ENCODE results near the gene YARS1. TPM values are rescaled to one million over a fixed set of nuclear protein-coding genes. Genes with fewer than 3 reads are reported as not detected.
"Not testable (repeated sequence)": the region's sequence is repeated elsewhere in the genome, so short reads cannot be mapped to it uniquely, and the experiment has no call there.

The YARS1 gene
- total RNA-seq, 1 donor, result 199 TPM

DNA sequence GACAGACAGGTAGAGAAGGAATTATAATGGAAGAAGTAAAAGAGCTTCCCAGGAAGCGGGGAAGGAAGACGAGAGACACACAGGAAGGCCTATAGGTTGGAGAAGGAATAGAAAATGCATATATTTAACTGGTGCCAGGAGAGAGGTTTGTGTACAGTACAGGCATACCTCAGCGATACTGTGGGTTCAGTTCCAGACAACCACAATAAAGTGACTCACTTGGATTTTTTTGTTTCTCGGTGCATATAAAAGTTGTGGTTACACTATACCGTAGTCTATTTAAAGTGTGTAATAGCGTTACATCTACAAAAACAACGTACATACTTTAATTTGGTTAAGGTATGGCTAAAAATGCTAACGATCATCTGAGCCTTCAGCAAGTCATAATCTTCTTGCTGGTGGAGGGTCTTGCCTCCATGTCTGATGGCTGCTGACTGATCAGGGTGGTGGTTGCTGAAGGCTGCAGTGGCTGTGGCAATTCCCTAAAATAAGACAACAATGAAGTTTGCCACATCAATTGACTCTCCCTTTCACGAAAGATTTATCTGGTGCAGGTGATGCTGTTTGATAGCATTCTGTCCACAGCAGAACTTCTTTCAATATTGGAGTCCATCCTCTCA is 16.0 kb downstream of the YARS1 start:
- Histone ChIP-seq H3K79me2 (ENCODE audit: insufficient read depth, low read length) (peaks cover 19% of the 10 kb centered on the region), H3K27ac (ENCODE audit: low read depth, low read length) (no peak overlapping the region), H2AFZ (ENCODE audit: low read length) (no peak overlapping the region), H3K4me3 (ENCODE audit: insufficient read depth, low read length) (no peak overlapping the region), H3K9me3 (ENCODE audit: low read depth, low read length) (no peaks in the 10 kb centered on the region), H4K20me1 (ENCODE audit: insufficient read depth, low read length) (no peaks in the 10 kb centered on the region), H3K4me1 (ENCODE audit: insufficient read depth, low read length) (peaks cover 16% of the 10 kb centered on the region), H3K36me3 (ENCODE audit: insufficient read depth, low read length) (peaks cover 29% of the 10 kb centered on the region), H3K27me3 (ENCODE audit: insufficient read depth, low read length) (no peaks in the 10 kb centered on the region), H3K4me2 (ENCODE audit: insufficient read depth, low read length) (no peak overlapping the region)
- TF ChIP-seq, protein P1, sequence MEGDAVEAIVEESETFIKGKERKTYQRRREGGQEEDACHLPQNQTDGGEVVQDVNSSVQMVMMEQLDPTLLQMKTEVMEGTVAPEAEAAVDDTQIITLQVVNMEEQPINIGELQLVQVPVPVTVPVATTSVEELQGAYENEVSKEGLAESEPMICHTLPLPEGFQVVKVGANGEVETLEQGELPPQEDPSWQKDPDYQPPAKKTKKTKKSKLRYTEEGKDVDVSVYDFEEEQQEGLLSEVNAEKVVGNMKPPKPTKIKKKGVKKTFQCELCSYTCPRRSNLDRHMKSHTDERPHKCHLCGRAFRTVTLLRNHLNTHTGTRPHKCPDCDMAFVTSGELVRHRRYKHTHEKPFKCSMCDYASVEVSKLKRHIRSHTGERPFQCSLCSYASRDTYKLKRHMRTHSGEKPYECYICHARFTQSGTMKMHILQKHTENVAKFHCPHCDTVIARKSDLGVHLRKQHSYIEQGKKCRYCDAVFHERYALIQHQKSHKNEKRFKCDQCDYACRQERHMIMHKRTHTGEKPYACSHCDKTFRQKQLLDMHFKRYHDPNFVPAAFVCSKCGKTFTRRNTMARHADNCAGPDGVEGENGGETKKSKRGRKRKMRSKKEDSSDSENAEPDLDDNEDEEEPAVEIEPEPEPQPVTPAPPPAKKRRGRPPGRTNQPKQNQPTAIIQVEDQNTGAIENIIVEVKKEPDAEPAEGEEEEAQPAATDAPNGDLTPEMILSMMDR (IDR thresholded peaks at IDR 0.05; ENCODE audit: extremely low read depth, low read depth, low read length), result no peak
- peak; percentile 79 for DNase-seq (ENCODE audit: insufficient read length, low spot score, missing footprints)

DNA sequence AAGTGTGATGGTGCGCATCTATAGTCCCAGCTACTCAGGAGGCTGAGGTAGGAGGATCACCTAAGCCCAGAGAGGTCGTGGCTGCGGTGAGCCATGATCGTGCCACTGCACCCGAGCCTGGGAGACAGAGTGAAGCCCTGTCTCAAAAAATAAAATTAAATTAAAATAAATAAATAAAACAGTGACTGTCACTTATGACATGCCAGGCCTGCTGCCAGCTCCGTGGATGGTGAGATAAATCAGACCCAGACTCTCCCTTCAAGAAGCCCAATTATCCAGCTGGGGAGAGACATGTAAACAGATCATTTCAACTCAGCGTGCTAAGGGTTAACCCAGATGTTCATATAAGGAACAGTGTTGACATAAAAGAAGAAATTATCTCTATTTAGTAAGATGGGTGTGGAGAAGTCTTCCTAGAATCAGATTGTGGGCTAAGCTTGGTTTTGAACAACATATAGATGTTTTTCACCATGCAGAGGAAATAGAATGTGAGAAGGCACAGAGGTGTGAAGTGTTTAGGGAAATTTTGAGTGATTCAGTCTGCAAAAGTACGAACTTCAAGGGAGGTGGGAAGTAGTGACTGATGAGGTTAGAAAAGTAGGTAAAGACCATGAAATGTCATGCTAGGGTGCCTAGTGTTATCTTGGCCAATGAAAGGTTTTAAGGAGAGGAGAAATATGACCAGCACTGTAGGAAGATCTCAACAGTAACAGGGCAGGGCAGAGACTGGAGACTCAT is 18.3 kb downstream of the YARS1 start:
- no peaks in the 10 kb centered on the region for H3K27me3 ChIP-seq (ENCODE audit: insufficient read depth, low read length)
- TF ChIP-seq, protein P1 (IDR thresholded peaks at IDR 0.05; ENCODE audit: extremely low read depth, low read depth, low read length), result no peak

DNA sequence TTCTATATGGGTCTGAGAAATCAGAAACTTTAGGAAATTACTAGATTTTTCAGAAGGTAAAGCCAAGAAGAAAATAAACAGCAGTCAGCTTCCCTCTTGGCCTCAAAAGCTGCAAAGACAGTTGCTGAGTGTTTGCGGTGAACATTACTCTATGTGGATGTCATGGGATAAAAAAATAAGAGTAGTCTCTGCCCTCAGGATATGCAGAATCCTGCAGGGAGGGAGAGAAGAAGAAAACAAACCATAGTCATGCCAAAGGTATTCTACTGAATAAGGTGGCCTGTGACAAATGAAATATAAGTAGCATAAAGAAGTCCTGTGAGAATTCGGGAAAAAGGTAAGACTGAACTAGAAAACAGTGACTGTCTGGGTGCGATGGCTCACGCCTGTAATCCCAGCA is 19.0 kb downstream of the YARS1 start:
- Histone ChIP-seq H3K36me3 (ENCODE audit: insufficient read depth, low read length) (peaks cover 33% of the 10 kb centered on the region), H3K4me3 (ENCODE audit: insufficient read depth, low read length) (no peak overlapping the region), H3K4me2 (ENCODE audit: insufficient read depth, low read length) (no peak overlapping the region), H3K79me2 (ENCODE audit: insufficient read depth, low read length) (peaks cover 21% of the 10 kb centered on the region), H2AFZ (ENCODE audit: low read length) (no peak overlapping the region), H3K27me3 (ENCODE audit: insufficient read depth, low read length) (no peaks in the 10 kb centered on the region), H3K27ac (ENCODE audit: low read depth, low read length) (peak overlapping the region; percentile 38), H4K20me1 (ENCODE audit: insufficient read depth, low read length) (no peaks in the 10 kb centered on the region), H3K4me1 (ENCODE audit: insufficient read depth, low read length) (peaks cover 16% of the 10 kb centered on the region), H3K9me3 (ENCODE audit: low read depth, low read length) (no peaks in the 10 kb centered on the region)
- DNase-seq (ENCODE audit: insufficient read length, low spot score, missing footprints), result no peak
- TF ChIP-seq, protein P1 (IDR thresholded peaks at IDR 0.05; ENCODE audit: extremely low read depth, low read depth, low read length), result no peak

More for the DNA sequence above, 18.3 kb downstream of the YARS1 start:
- Histone ChIP-seq H3K4me3 (ENCODE audit: insufficient read depth, low read length) (no peak overlapping the region), H3K9me3 (ENCODE audit: low read depth, low read length) (no peaks in the 10 kb centered on the region), H3K4me2 (ENCODE audit: insufficient read depth, low read length) (no peak overlapping the region), H4K20me1 (ENCODE audit: insufficient read depth, low read length) (no peaks in the 10 kb centered on the region), H3K79me2 (ENCODE audit: insufficient read depth, low read length) (peaks cover 17% of the 10 kb centered on the region), H3K4me1 (ENCODE audit: insufficient read depth, low read length) (peaks cover 16% of the 10 kb centered on the region), H3K27ac (ENCODE audit: low read depth, low read length) (peak overlapping the region; percentile 38), H3K36me3 (ENCODE audit: insufficient read depth, low read length) (peaks cover 30% of the 10 kb centered on the region), H2AFZ (ENCODE audit: low read length) (no peak overlapping the region)
- DNase-seq (ENCODE audit: insufficient read length, low spot score, missing footprints), result no peak

DNA sequence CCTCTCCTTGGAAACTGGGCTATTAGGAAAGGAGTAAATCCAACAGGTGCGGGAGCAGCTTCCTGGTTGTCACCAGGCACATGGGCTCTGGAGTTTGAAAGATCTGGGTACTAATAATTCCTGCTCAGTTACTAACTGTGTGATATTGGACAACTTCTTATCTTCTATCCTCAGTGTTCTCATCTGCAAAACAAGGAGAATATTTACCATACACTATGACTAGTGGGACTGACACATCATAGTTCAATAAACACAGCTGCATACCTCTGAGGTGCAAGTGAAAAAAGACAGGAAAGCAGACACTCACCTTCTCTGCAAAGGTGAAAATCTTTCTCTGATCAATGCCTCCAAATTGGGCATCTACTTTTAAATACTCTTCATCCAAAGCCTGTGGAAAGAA is 19.7 kb downstream of the YARS1 start:
- TF ChIP-seq, protein P1 (IDR thresholded peaks at IDR 0.05; ENCODE audit: extremely low read depth, low read depth, low read length), result no peak
- Histone ChIP-seq H3K4me3 (ENCODE audit: insufficient read depth, low read length) (no peak overlapping the region), H2AFZ (ENCODE audit: low read length) (no peak overlapping the region), H3K36me3 (ENCODE audit: insufficient read depth, low read length) (peaks cover 33% of the 10 kb centered on the region), H3K27me3 (ENCODE audit: insufficient read depth, low read length) (no peaks in the 10 kb centered on the region), H3K9me3 (ENCODE audit: low read depth, low read length) (no peaks in the 10 kb centered on the region), H4K20me1 (ENCODE audit: insufficient read depth, low read length) (no peaks in the 10 kb centered on the region), H3K79me2 (ENCODE audit: insufficient read depth, low read length) (peaks cover 22% of the 10 kb centered on the region), H3K4me1 (ENCODE audit: insufficient read depth, low read length) (peaks cover 16% of the 10 kb centered on the region), H3K27ac (ENCODE audit: low read depth, low read length) (no peak overlapping the region), H3K4me2 (ENCODE audit: insufficient read depth, low read length) (no peak overlapping the region)
- no peak for DNase-seq (ENCODE audit: insufficient read length, low spot score, missing footprints)

DNA sequence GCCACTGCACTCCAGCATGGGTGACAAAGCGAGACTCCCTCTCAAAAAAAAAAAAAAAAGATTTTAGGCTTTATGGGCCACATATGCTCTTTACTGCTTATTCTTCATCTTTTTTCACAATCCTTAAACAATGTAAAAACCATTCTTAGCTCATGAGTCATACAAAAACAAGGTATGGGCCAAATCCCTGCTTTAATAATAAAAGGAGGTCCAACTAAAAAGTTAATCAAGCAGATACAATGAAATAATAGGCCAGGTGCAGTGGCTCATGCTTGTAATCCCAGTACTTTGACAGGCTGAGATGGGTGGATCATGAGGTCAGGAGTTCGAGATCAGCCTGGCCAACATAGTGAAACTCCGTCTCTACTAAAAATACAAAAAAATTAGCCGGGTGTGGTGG is 21.4 kb downstream of the YARS1 start:
- peaks cover 21% of the 10 kb centered on the region for H3K79me2 ChIP-seq (ENCODE audit: insufficient read depth, low read length)
- not testable (repeated sequence) for H3K4me3 ChIP-seq (ENCODE audit: insufficient read depth, low read length); H3K27ac ChIP-seq (ENCODE audit: low read depth, low read length)

More for the DNA sequence above, 21.4 kb downstream of the YARS1 start:
- not testable (repeated sequence) for H2AFZ ChIP-seq (ENCODE audit: low read length); H3K4me2 ChIP-seq (ENCODE audit: insufficient read depth, low read length); H3K9me3 ChIP-seq (ENCODE audit: low read depth, low read length); H4K20me1 ChIP-seq (ENCODE audit: insufficient read depth, low read length); H3K27me3 ChIP-seq (ENCODE audit: insufficient read depth, low read length)
- DNase-seq (ENCODE audit: insufficient read length, low spot score, missing footprints), result peak; percentile 73
- Histone ChIP-seq H3K36me3 (ENCODE audit: insufficient read depth, low read length) (peaks cover 44% of the 10 kb centered on the region), H3K4me1 (ENCODE audit: insufficient read depth, low read length) (peaks cover 16% of the 10 kb centered on the region)

All from osteoblast (primary cell).